ENCODE data around the gene HLA-F.
A peak's percentile ranks its signal among the peaks of the same experiment; 100 is the strongest.

HLA-F gene

GRCh38 chr6:29750709-29751108, 27.5 kb downstream of the HLA-F start:
- no peak for TF ChIP-seq CTCF (IDR thresholded peaks at IDR 0.05; ENCODE audit: insufficient read depth, low read length, poor library complexity, severe bottlenecking)
- no peak for DNase-seq (ENCODE audit: extremely low read depth, insufficient read length)
- Histone ChIP-seq H3K36me3 (ENCODE audit: control insufficient read depth, insufficient read depth, low read length) (no peaks in the 10 kb centered on the region), H3K27me3 (replicated peaks; ENCODE audit: control insufficient read depth, insufficient read depth, low read length) (no peaks in the 10 kb centered on the region; the same call in 1 of the 2 replicates), H3K4me3 (replicated peaks; ENCODE audit: low read depth, low read length) (no peak overlapping the region)

GRCh38 chr6:29751480-29751879, 28.2 kb downstream of the HLA-F start:
- no peak for DNase-seq (ENCODE audit: extremely low read depth, insufficient read length)
- H3K4me3 ChIP-seq (replicated peaks; ENCODE audit: low read depth, low read length) = no peak overlapping the region
- no peak for TF ChIP-seq CTCF (IDR thresholded peaks at IDR 0.05; ENCODE audit: insufficient read depth, low read length, poor library complexity, severe bottlenecking)

GRCh38 chr6:29752451-29753308, 29.4 kb downstream of the HLA-F start:
- peak; percentile 100 for TF ChIP-seq CTCF (IDR thresholded peaks at IDR 0.05; ENCODE audit: insufficient read depth, low read length, poor library complexity, severe bottlenecking)
- Histone ChIP-seq H3K36me3 (ENCODE audit: control insufficient read depth, insufficient read depth, low read length) (no peaks in the 10 kb centered on the region), H3K27me3 (replicated peaks; ENCODE audit: control insufficient read depth, insufficient read depth, low read length) (no peaks in the 10 kb centered on the region; the same call in 1 of the 2 replicates), H3K4me3 (replicated peaks; ENCODE audit: low read depth, low read length) (peak overlapping the region; percentile 74)
- DNase-seq (ENCODE audit: extremely low read depth, insufficient read length) = peak; percentile 86

More at GRCh38 chr6:29751480-29751879, 28.2 kb downstream of the HLA-F start:
- Histone ChIP-seq H3K36me3 (ENCODE audit: control insufficient read depth, insufficient read depth, low read length) (no peaks in the 10 kb centered on the region), H3K27me3 (replicated peaks; ENCODE audit: control insufficient read depth, insufficient read depth, low read length) (no peaks in the 10 kb centered on the region; the same call in 1 of the 2 replicates)

GRCh38 chr6:29753309-29753644, 30.0 kb downstream of the HLA-F start:
- DNase-seq (ENCODE audit: extremely low read depth, insufficient read length) = no peak
- TF ChIP-seq CTCF (IDR thresholded peaks at IDR 0.05; ENCODE audit: insufficient read depth, low read length, poor library complexity, severe bottlenecking) = no peak
- no peak overlapping the region; the same call in 1 of the 2 replicates for H3K4me3 ChIP-seq (replicated peaks; ENCODE audit: low read depth, low read length)

GRCh38 chr6:29755295-29755871, 32.1 kb downstream of the HLA-F start:
- Histone ChIP-seq H3K27me3 (replicated peaks; ENCODE audit: control insufficient read depth, insufficient read depth, low read length) (no peaks in the 10 kb centered on the region; the same call in 1 of the 2 replicates), H3K36me3 (ENCODE audit: control insufficient read depth, insufficient read depth, low read length) (no peaks in the 10 kb centered on the region), H3K4me3 (replicated peaks; ENCODE audit: low read depth, low read length) (no peak overlapping the region)
- no peak for DNase-seq (ENCODE audit: extremely low read depth, insufficient read length)
- no peak for TF ChIP-seq CTCF (IDR thresholded peaks at IDR 0.05; ENCODE audit: insufficient read depth, low read length, poor library complexity, severe bottlenecking)

More at GRCh38 chr6:29753309-29753644, 30.0 kb downstream of the HLA-F start:
- no peaks in the 10 kb centered on the region for H3K36me3 ChIP-seq (ENCODE audit: control insufficient read depth, insufficient read depth, low read length)
- no peaks in the 10 kb centered on the region; the same call in 1 of the 2 replicates for H3K27me3 ChIP-seq (replicated peaks; ENCODE audit: control insufficient read depth, insufficient read depth, low read length)

All from GM06990 (cell line).